ENCODE data around the gene CMSS1. TPM values are rescaled to one million over a fixed set of nuclear protein-coding genes. Genes with fewer than 3 reads are reported as not detected.

Gene CMSS1
- total and polyA plus RNA-seq, 9 donors: 14.5 to 54.0 (median 24.9) TPM

- Histone ChIP-seq H3K27ac (no peak overlapping the region), H3K4me3 (no peak overlapping the region), H3K36me3 (no peaks in the 10 kb centered on the region), H3K4me1 (ENCODE audit: insufficient read depth) (peaks cover 11% of the 10 kb centered on the region), H3K9me3 (no peaks in the 10 kb centered on the region), H3K27me3 (no peaks in the 10 kb centered on the region)
- WGBS, 3 donors: 92 to 96% (median 95%) methylated on average over 4 of the region's 4 CpGs
- no peak for DNase-seq
- intact Hi-C loops (cut with DNase I): no loop called here
- TF ChIP-seq EP300 (IDR thresholded peaks at IDR 0.05) (no peak), CTCF (IDR thresholded peaks at IDR 0.05) (no peak), POLR2A (IDR thresholded peaks at IDR 0.05) (no peak)
Observed at GRCh38 chr3:100117093-100117492, 299.4 kb downstream of the CMSS1 start.

GRCh38 chr3:100120012-100120411, 302.4 kb downstream of the CMSS1 start:
- 1 to 24% (median 8%) methylated on average over 1 of the region's 1 CpG for WGBS, 3 donors
- no peak overlapping the region for H3K27ac ChIP-seq
- no peak overlapping the region for H3K4me3 ChIP-seq
- no peaks in the 10 kb centered on the region for H3K9me3 ChIP-seq
- no peak for DNase-seq
- intact Hi-C loops (cut with DNase I): no loop called here
- H3K36me3 ChIP-seq: no peaks in the 10 kb centered on the region
- TF ChIP-seq CTCF (IDR thresholded peaks at IDR 0.05): no peak
- no peak for TF ChIP-seq EP300 (IDR thresholded peaks at IDR 0.05)
- TF ChIP-seq POLR2A (IDR thresholded peaks at IDR 0.05): no peak
- no peaks in the 10 kb centered on the region for H3K27me3 ChIP-seq
- peaks cover 13% of the 10 kb centered on the region for H3K4me1 ChIP-seq (ENCODE audit: insufficient read depth)

GRCh38 chr3:100120693-100121092, 303.0 kb downstream of the CMSS1 start:
- Histone ChIP-seq H3K27ac (no peak overlapping the region), H3K9me3 (no peaks in the 10 kb centered on the region), H3K4me1 (ENCODE audit: insufficient read depth) (peaks cover 13% of the 10 kb centered on the region), H3K27me3 (no peaks in the 10 kb centered on the region), H3K36me3 (no peaks in the 10 kb centered on the region), H3K4me3 (no peak overlapping the region)
- intact Hi-C loops (cut with DNase I): no loop called here
- TF ChIP-seq CTCF (IDR thresholded peaks at IDR 0.05) (no peak), POLR2A (IDR thresholded peaks at IDR 0.05) (no peak), EP300 (IDR thresholded peaks at IDR 0.05) (no peak)
- DNase-seq: no peak
- WGBS, 3 donors: 89 to 96% (median 96%) methylated on average over 5 of the region's 5 CpGs

GRCh38 chr3:100122321-100122720, 304.7 kb downstream of the CMSS1 start:
- no peaks in the 10 kb centered on the region for H3K36me3 ChIP-seq
- H3K4me1 ChIP-seq (ENCODE audit: insufficient read depth): peaks cover 13% of the 10 kb centered on the region
- no peaks in the 10 kb centered on the region for H3K9me3 ChIP-seq
- DNase-seq: no peak
- intact Hi-C loops (cut with DNase I): no loop called here
- no peak overlapping the region for H3K4me3 ChIP-seq
- no peak overlapping the region for H3K27ac ChIP-seq
- WGBS, 3 donors: 95% methylated on average over 2 of the region's 2 CpGs
- TF ChIP-seq POLR2A (IDR thresholded peaks at IDR 0.05) (no peak), EP300 (IDR thresholded peaks at IDR 0.05) (no peak), CTCF (IDR thresholded peaks at IDR 0.05) (no peak)
- no peaks in the 10 kb centered on the region for H3K27me3 ChIP-seq

- no peaks in the 10 kb centered on the region for H3K27me3 ChIP-seq
- H3K4me1 ChIP-seq (ENCODE audit: insufficient read depth): peaks cover 13% of the 10 kb centered on the region
- no peak overlapping the region for H3K27ac ChIP-seq
- 80 to 95% (median 94%) methylated on average over 4 of the region's 4 CpGs for WGBS, 3 donors
- intact Hi-C loops (cut with DNase I): no loop called here
- H3K4me3 ChIP-seq: no peak overlapping the region
- TF ChIP-seq POLR2A (IDR thresholded peaks at IDR 0.05) (no peak), EP300 (IDR thresholded peaks at IDR 0.05) (no peak), CTCF (IDR thresholded peaks at IDR 0.05) (no peak)
- no peak for DNase-seq
- H3K36me3 ChIP-seq: no peaks in the 10 kb centered on the region
- no peaks in the 10 kb centered on the region for H3K9me3 ChIP-seq
Observed at GRCh38 chr3:100123112-100123511, 305.4 kb downstream of the CMSS1 start.
